HepG2 (cell line): ENCODE results near the gene PTPRB.

Experiments
- RFX5 ChIP-seq: IDR thresholded peaks from 2 replicates; pipeline ENCODE4 v1.6.1; 2011; ENCODE audit warnings: low read depth, low read length, improper control_type of control experiment
- STAT5B ChIP-seq: sonication (generic); formaldehyde crosslinking; IDR thresholded peaks from 2 replicates; pipeline ENCODE4 v1.4.0; 2020; ENCODE audit warnings: missing genetic modification reagents

DNA sequence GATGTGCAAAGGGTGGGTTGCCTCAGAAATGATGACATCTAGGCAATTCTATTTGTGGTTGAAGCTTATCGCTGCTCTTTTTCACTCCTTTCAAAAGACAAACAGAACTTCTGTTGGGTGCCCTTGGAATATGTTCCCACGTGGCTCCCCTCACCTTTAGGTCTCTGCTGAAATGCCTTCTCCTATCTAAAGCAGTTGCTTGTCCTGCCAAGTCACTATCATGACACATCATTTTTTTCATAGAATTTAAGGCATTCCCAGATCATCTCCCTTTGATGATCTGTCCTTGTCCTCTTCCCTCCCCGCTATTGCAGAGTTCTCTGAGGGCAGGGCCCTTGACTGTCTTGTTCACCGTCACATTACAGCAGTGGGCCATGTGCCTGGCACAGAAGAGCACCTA is 75.7 kb downstream of the PTPRB start:
- TF ChIP-seq RFX5 (no peak), STAT5B (CRISPR knock-in tag) (no peak)
